Measurements from ENCODE around the gene KLK3.

DNA sequence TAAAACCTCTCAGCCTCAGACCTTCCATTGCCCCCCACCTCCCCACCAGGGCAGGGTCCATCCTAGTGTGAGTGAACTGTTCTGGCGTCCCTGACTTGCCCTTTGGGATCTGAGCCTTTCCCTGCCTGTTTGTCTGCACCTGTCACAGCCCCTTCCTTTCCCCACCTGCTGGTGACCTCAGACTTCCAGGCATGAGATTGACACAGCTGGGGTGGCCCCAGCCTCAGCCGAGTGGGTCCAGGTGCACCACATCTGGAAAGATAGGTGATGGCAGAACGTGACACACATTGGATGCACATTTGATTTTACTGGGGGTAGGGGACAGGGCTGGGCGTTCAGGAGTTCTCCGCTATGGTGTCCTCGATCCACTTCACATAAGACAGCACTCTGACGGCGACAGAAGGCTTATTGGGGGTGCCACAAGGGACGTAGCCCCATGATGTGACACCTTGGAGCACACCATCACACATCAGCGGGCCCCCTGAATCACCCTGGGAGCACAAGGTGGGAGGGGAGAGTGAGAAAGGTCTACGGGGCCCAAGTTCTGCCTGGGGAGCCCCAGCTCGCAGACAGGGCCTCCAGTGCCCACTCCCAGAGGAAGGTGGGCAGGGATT lies 35.7 kb upstream of the KLK3 start:
- TF ChIP-seq, protein P1, sequence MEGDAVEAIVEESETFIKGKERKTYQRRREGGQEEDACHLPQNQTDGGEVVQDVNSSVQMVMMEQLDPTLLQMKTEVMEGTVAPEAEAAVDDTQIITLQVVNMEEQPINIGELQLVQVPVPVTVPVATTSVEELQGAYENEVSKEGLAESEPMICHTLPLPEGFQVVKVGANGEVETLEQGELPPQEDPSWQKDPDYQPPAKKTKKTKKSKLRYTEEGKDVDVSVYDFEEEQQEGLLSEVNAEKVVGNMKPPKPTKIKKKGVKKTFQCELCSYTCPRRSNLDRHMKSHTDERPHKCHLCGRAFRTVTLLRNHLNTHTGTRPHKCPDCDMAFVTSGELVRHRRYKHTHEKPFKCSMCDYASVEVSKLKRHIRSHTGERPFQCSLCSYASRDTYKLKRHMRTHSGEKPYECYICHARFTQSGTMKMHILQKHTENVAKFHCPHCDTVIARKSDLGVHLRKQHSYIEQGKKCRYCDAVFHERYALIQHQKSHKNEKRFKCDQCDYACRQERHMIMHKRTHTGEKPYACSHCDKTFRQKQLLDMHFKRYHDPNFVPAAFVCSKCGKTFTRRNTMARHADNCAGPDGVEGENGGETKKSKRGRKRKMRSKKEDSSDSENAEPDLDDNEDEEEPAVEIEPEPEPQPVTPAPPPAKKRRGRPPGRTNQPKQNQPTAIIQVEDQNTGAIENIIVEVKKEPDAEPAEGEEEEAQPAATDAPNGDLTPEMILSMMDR (IDR thresholded peaks at IDR 0.05; ENCODE audit: low read depth, low read length) = no peak
- no peak for TF ChIP-seq EZH2phosphoT487 (IDR thresholded peaks at IDR 0.05; ENCODE audit: low read depth)

Data from OCI-LY3 (cell line).